Upper lobe of right lung (tissue), 1 donor: ENCODE results near the gene RFTN1. TPM values are rescaled to one million over a fixed set of nuclear protein-coding genes. Genes with fewer than 3 reads are reported as not detected.

Experiments
- ATAC-seq: fragments of 200-7000 bp; cut with Tn5 transposase; one replicate; pipeline ENCODE4 v1.9.1; 2020; ENCODE audit warnings: mild to moderate bottlenecking, moderate library complexity
- DNase-seq: peaks from one replicate; pipeline ENCODE4 v3.0.0-alpha.2; 2020
- H3K27ac ChIP-seq: fragments of 200-600 bp; one replicate; pipeline ENCODE4 v1.8.0; 2022
- H3K27me3 ChIP-seq: fragments of 200-600 bp; one replicate; pipeline ENCODE4 v1.8.0; 2022; ENCODE audit warnings: mild to moderate bottlenecking
- H3K36me3 ChIP-seq: fragments of 200-600 bp; one replicate; pipeline ENCODE4 v1.8.0; 2022
- H3K4me1 ChIP-seq: fragments of 200-600 bp; one replicate; pipeline ENCODE4 v1.8.0; 2022
- H3K4me3 ChIP-seq: fragments of 200-600 bp; one replicate; pipeline ENCODE4 v1.8.0; 2022; ENCODE audit warnings: mild to moderate bottlenecking
- H3K9me3 ChIP-seq: fragments of 200-600 bp; one replicate; pipeline ENCODE4 v1.8.0; 2022
- CTCF ChIP-seq: fragments of 200-600 bp; IDR thresholded peaks from one replicate; pipeline ENCODE4 v1.8.0; 2022; ENCODE audit warnings: antibody characterized with exemption
- intact Hi-C: fragments of 100-400 bp; cut with DNase I; formaldehyde crosslinking; loops from one replicate; pipeline ENCODE4 v1.11.0; 2022
- total RNA-seq: library from RNA; stranded (reverse); fragmentation: NEBNext Ultra II Directional; extraction: Animal tissue kit (Norgen Biotek cat#: 25700); gene quantifications from one replicate; pipeline ENCODE4 v1.2.1, GENCODE V29; 2021
- donor health status: DM: no; HTN: yes; CAD: no; lungs with severe emphysema.

RFTN1 gene
- total RNA-seq, 1 donor from 2014 or later, result 69.4 TPM

- Histone ChIP-seq H3K27ac (no peak overlapping the region), H3K36me3 (peaks cover 4% of the 10 kb centered on the region), H3K4me3 (no peak overlapping the region), H3K4me1 (peaks cover 22% of the 10 kb centered on the region), H3K27me3 (no peaks in the 10 kb centered on the region), H3K9me3 (no peaks in the 10 kb centered on the region)
- TF ChIP-seq CTCF, result no peak
- no peak for ATAC-seq
- DNase-seq, result no peak
- intact Hi-C loops, result no loop called here
Observed at GRCh38 chr3:16461463-16462245, 51.8 kb downstream of the RFTN1 start.

GRCh38 chr3:16460886-16461285 is 52.6 kb downstream of the RFTN1 start:
- ATAC-seq (no peak), DNase-seq (no peak)
- no peaks in the 10 kb centered on the region for H3K27me3 ChIP-seq
- no peak for TF ChIP-seq CTCF
- peaks cover 3% of the 10 kb centered on the region for H3K36me3 ChIP-seq
- H3K9me3 ChIP-seq, result no peaks in the 10 kb centered on the region
- H3K27ac ChIP-seq, result no peak overlapping the region
- no peak overlapping the region for H3K4me3 ChIP-seq
- intact Hi-C loops, result no loop called here
- H3K4me1 ChIP-seq, result peaks cover 22% of the 10 kb centered on the region

GRCh38 chr3:16460273-16460672 is 53.2 kb downstream of the RFTN1 start:
- Histone ChIP-seq H3K4me3 (no peak overlapping the region), H3K9me3 (no peaks in the 10 kb centered on the region), H3K27ac (no peak overlapping the region), H3K27me3 (no peaks in the 10 kb centered on the region), H3K4me1 (peaks cover 22% of the 10 kb centered on the region), H3K36me3 (no peaks in the 10 kb centered on the region)
- intact Hi-C loops, result no loop called here
- no peak for TF ChIP-seq CTCF
- DNase-seq, result no peak
- ATAC-seq, result peak; percentile 61

DNA sequence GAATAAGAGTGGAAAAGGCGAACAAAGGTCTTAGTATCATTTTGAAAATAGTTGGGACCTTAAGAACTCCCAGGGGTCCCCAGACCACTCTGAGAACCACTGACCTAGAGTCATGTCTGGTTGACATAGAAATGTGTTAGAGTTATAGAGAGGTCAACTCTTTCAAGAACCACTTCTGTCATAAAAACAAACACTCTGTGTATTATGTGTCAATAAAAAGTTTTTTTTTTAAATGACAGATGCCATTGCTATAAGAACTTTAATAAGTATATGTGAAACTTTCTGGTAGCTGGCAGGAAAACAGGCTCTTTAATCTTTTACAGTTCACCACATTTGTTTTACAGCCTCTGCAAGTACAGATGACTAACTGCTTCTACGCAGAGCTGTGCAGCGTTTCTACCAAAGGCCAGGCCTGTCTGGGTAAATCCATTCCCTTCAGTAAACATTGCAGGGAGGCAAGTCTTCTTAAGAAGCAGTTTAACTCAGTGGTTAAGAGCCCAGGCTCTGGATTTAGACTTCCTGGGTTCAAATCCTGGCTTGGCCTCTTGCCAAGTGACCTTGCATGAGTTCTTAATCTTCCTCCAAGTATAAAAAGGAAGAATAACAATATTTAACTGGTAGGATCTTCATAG is 56.6 kb downstream of the RFTN1 start:
- Histone ChIP-seq H3K27ac (no peak overlapping the region), H3K9me3 (no peaks in the 10 kb centered on the region), H3K4me3 (no peak overlapping the region), H3K36me3 (no peaks in the 10 kb centered on the region), H3K27me3 (no peaks in the 10 kb centered on the region), H3K4me1 (peaks cover 22% of the 10 kb centered on the region)
- peak; percentile 86 for ATAC-seq
- DNase-seq, result no peak
- intact Hi-C loops, result no loop called here
- TF ChIP-seq CTCF, result no peak

DNA sequence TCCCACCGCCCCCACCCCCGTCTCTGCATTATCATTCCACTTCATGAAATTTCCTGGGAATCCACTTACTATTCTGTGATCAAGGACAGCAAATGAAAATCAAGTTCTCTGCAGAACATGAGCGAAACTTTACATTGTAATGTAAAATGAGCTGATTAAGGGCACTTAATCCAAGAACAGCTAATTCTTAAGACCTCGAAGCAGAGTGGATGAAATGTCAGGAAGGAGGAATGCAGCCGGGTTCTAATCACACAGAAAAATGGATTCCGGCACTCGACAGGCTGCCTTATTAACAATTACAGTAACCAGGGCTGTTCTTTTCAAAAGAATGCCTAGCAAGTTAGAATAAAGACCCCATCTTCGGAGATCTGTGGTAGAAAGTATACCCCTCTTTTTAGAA is 57.5 kb downstream of the RFTN1 start:
- DNase-seq (no peak), ATAC-seq (no peak)
- no peak overlapping the region for H3K27ac ChIP-seq
- H3K36me3 ChIP-seq, result no peaks in the 10 kb centered on the region
- no peaks in the 10 kb centered on the region for H3K9me3 ChIP-seq
- no peak for TF ChIP-seq CTCF
- peaks cover 22% of the 10 kb centered on the region for H3K4me1 ChIP-seq
- no peak overlapping the region for H3K4me3 ChIP-seq
- intact Hi-C loops, result no loop called here
- no peaks in the 10 kb centered on the region for H3K27me3 ChIP-seq
